Keratinocyte (primary cell): Measurements from ENCODE around the gene MMP24. TPM values are rescaled to one million over a fixed set of nuclear protein-coding genes. Genes with fewer than 3 reads are reported as not detected.

Experiments
- DNase-seq: peaks from one replicate; pipeline ENCODE4 v3.0.0-alpha.2; 2011; ENCODE audit warnings: low read depth, missing footprints, low spot score
- FAIRE-seq: peaks from 2 replicates; lab custom pipeline; 2011; peaks lifted over from hg19 to GRCh38; lab: Jason Lieb, UNC
- H2AFZ ChIP-seq: 2 replicates; pipeline ENCODE4 v1.6.0; 2012; ENCODE audit warnings: low read length, control low read depth, inconsistent platforms; ENCODE audit not compliant: control insufficient read depth
- H3K27ac ChIP-seq: 2 replicates; pipeline ENCODE4 v1.5.1; 2011; ENCODE audit warnings: low read length; ENCODE audit not compliant: control insufficient read depth, insufficient read depth
- H3K27me3 ChIP-seq: 3 replicates; pipeline ENCODE4 v1.6.0; 2011; ENCODE audit warnings: low read length; ENCODE audit not compliant: control insufficient read depth, insufficient read depth; ENCODE audit errors: extremely low read depth
- H3K36me3 ChIP-seq, 2 experiments: 2 replicates in 1 of 2; 3 replicates in 1 of 2; pipeline ENCODE4 v1.5.1; 2011; ENCODE audit warnings: low read length in 2 of 2, mild to moderate bottlenecking in 1 of 2; ENCODE audit not compliant: control insufficient read depth in 2 of 2, insufficient read depth in 2 of 2; ENCODE audit errors: extremely low read depth in 1 of 2
- H3K4me1 ChIP-seq: 3 replicates; pipeline ENCODE4 v1.5.1; 2011; ENCODE audit warnings: low read length; ENCODE audit not compliant: control insufficient read depth, insufficient read depth; ENCODE audit errors: extremely low read depth
- H3K4me2 ChIP-seq: 3 replicates; pipeline ENCODE4 v1.6.0; 2011; ENCODE audit warnings: low read depth, low read length; ENCODE audit not compliant: control insufficient read depth, insufficient read depth; ENCODE audit errors: extremely low read depth
- H3K4me3 ChIP-seq, 3 experiments: fragments of 200-600 bp in 1 of 3; sonication (generic) in 1 of 3; 2 replicates in 2 of 3; 3 replicates in 1 of 3; pipeline ENCODE4 v1.5.1; 2011 to 2016; ENCODE audit warnings: low read length in 3 of 3, mild to moderate bottlenecking in 3 of 3, control low read depth in 2 of 3, inconsistent platforms in 1 of 3, low read depth in 1 of 3, mixed read lengths in 1 of 3, mixed run types in 1 of 3, moderate library complexity in 1 of 3; ENCODE audit not compliant: control insufficient read depth in 2 of 3, insufficient read depth in 2 of 3; ENCODE audit errors: extremely low read depth in 1 of 3
- H3K79me2 ChIP-seq: 2 replicates; pipeline ENCODE4 v1.6.0; 2012; ENCODE audit warnings: low read length; ENCODE audit not compliant: control insufficient read depth, insufficient read depth
- H3K9ac ChIP-seq: 3 replicates; pipeline ENCODE4 v1.6.0; 2011; ENCODE audit warnings: low read length; ENCODE audit not compliant: control insufficient read depth, insufficient read depth; ENCODE audit errors: extremely low read depth
- H3K9me1 ChIP-seq: 3 replicates; pipeline ENCODE4 v1.6.0; 2011; ENCODE audit warnings: low read length; ENCODE audit not compliant: control insufficient read depth, insufficient read depth; ENCODE audit errors: extremely low read depth
- H3K9me3 ChIP-seq: 2 replicates; pipeline ENCODE4 v1.5.1; 2012; ENCODE audit warnings: low read depth, low read length; ENCODE audit not compliant: control insufficient read depth
- H4K20me1 ChIP-seq: 3 replicates; pipeline ENCODE4 v1.6.0; 2011; ENCODE audit warnings: low read length; ENCODE audit not compliant: control insufficient read depth, insufficient read depth; ENCODE audit errors: extremely low read depth
- CTCF ChIP-seq, 3 experiments: IDR thresholded peaks in 1 of 3; conservative IDR thresholded peaks in 1 of 3; optimal IDR thresholded peaks in 1 of 3; 2 replicates in 2 of 3; 3 replicates in 1 of 3; pipeline versions ENCODE3 to v1.5.1; 2011; ENCODE audit warnings: low read length in 3 of 3, mild to moderate bottlenecking in 3 of 3, moderate library complexity in 2 of 3, control low read depth in 1 of 3, inconsistent platforms in 1 of 3; ENCODE audit not compliant: insufficient read depth in 2 of 3; ENCODE audit errors: extremely low read depth in 1 of 3
- EZH2 ChIP-seq: IDR thresholded peaks from one replicate; pipeline ENCODE4 v1.6.1; 2012; ENCODE audit warnings: inconsistent platforms, mild to moderate bottlenecking, low read length, moderate library complexity
- dilution Hi-C: fragments of 300-500 bp; cut with MboI; formaldehyde crosslinking; loops from one replicate; pipeline ENCODE4 v1.7.0; 2020; ENCODE audit warnings: low sequenced_read_pairs; ENCODE audit not compliant: extremely low pct_ligation_motif_present
- polyA plus RNA-seq, 5 experiments: library from polyadenylated mRNA; depleted of rRNA in 3 of 5; stranded (reverse) in 3 of 5; stranded (forward) in 1 of 5; unstranded in 1 of 5; fragments of >200 nt; gene quantifications; 1 replicate in 1 of 5; 2 replicates in 3 of 5; 3 replicates in 1 of 5; pipeline versions ENCODE4 v1.2.1 to v1.2.3, GENCODE V29; 2011 to 2012; ENCODE audit warnings: missing spikeins in 2 of 5, low read depth in 1 of 5, low replicate concordance in 1 of 5

MMP24 gene
- polyA plus RNA-seq, 1 donor (not counting 4 experiments of a cell fraction or from before 2014, with no cell fraction given): not detected

GRCh38 chr20:35271073-35271882 is 44.8 kb downstream of the MMP24 start:
- Histone ChIP-seq H3K4me1 (no peaks in the 10 kb centered on the region), H3K4me2 (no peak overlapping the region), H3K4me3 (no peak overlapping the region), H3K36me3 (peaks cover 17 to 25% of the 10 kb centered on the region in 2 experiments), H4K20me1 (no peaks in the 10 kb centered on the region), H3K9ac (no peak overlapping the region), H3K9me3 (no peaks in the 10 kb centered on the region), H2AFZ (no peak overlapping the region), H3K27me3 (no peaks in the 10 kb centered on the region), H3K9me1 (no peaks in the 10 kb centered on the region), H3K79me2 (peaks cover under 1% of the 10 kb centered on the region), H3K27ac (no peak overlapping the region)
- TF ChIP-seq EZH2 (no peak), CTCF (optimal IDR thresholded peaks at IDR 0.05 in 1 of 3, IDR thresholded peaks at IDR 0.05 in 1 of 3, conservative IDR thresholded peaks at IDR 0.05 in 1 of 3; ENCODE audit: extremely low read depth in 1 of 3, insufficient read depth in 2 of 3, low read length in 3 of 3) (no peak)
- dilution Hi-C loops: no loop called here
- FAIRE-seq (no peak), DNase-seq (no peak)

GRCh38 chr20:35271904-35272303 is 45.4 kb downstream of the MMP24 start:
- no peak overlapping the region for H3K27ac ChIP-seq
- no peaks in the 10 kb centered on the region for H4K20me1 ChIP-seq
- H3K4me3 ChIP-seq: no peak overlapping the region
- H3K4me2 ChIP-seq: no peak overlapping the region
- no peak overlapping the region for H2AFZ ChIP-seq
- no peak for TF ChIP-seq CTCF (optimal IDR thresholded peaks at IDR 0.05 in 1 of 3, IDR thresholded peaks at IDR 0.05 in 1 of 3, conservative IDR thresholded peaks at IDR 0.05 in 1 of 3; ENCODE audit: extremely low read depth in 1 of 3, insufficient read depth in 2 of 3, low read length in 3 of 3)
- TF ChIP-seq EZH2: no peak
- no peak for FAIRE-seq
- peaks cover 7% of the 10 kb centered on the region for H3K79me2 ChIP-seq
- dilution Hi-C loops: no loop called here
- DNase-seq: no peak
- peaks cover 4% of the 10 kb centered on the region for H3K4me1 ChIP-seq
- peaks cover 22 to 24% of the 10 kb centered on the region in 2 experiments for H3K36me3 ChIP-seq
- no peak overlapping the region for H3K9ac ChIP-seq
- no peaks in the 10 kb centered on the region for H3K27me3 ChIP-seq
- H3K9me3 ChIP-seq: no peaks in the 10 kb centered on the region
- H3K9me1 ChIP-seq: no peaks in the 10 kb centered on the region
